GM10248 (cell line): Measurements from ENCODE around the gene PXK.
A peak's percentile ranks its signal among the peaks of the same experiment; 100 is the strongest.

ENCODE experiments used
- CTCF ChIA-PET: fragments of 300-600 bp; sonication (Branson Sonifier 250); formaldehyde crosslinking; extraction: SDS; loops from one replicate; lab custom pipeline; 2021; ENCODE audit warnings: antibody characterized with exemption; lab: Yijun Ruan, JAX
- POLR2A ChIA-PET: fragments of 350-650 bp; sonication (Branson Sonifier 250); formaldehyde crosslinking; extraction: SDS; loops from one replicate; lab custom pipeline; 2020; ENCODE audit warnings: antibody characterized with exemption; lab: Yijun Ruan, JAX
- DNase-seq: peaks from one replicate; pipeline ENCODE4 v3.0.0; 2012; ENCODE audit errors: extremely low spot score
- TF ChIP-seq, protein P1 (sequence below): IDR thresholded peaks from 2 replicates; pipeline ENCODE4 v1.5.1; 2012; ENCODE audit warnings: mild to moderate bottlenecking, low read depth; ENCODE audit errors: extremely low read depth, missing control alignments, control extremely low read depth

PXK gene

DNA sequence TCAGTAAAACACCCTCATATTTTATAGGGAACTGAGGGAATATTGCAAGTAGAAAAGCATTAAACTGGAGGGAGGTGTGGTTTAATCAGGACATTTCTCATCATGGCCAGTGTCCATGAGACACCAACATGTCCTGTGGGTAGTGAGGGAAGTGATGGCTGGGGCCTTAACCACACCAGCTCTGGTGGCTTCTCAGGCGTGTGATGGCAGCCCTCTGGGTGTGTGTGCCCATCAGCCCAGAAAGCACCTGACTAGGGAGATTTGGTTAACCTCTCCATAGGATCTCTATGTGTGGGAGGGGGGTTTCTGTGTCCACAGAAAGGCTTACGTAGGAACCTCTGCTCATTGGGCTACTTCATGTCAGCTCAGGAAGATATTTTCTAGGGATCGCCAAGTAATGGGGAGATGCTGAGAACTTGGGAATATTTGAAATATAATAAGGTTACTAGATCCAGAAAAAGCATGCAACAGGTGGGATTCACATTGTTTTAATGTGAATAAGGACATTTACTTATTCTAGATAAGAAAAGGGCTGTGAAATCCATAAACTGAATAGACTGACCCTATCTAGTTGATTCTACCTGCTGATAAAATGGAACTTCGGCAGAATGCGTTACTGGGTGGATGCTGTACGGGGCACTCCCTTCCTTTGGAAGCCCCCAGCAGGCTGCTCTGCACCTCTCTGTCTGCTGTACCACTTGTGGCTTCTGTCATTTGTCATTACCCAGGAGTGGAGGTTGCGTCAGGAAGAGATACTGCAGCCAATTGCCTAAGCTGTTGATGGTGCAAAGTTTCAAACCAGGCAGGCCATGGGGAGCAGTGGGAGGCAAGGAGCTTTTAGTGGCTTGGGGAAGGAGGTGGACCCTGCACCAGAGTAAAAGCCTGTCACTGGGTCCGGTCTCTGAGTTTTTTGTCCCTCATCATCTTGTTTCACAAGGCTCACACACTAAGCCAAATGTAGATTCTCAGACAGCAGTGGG, 79.4 kb downstream of the PXK start:
- ChIA-PET CTCF (interaction anchor here (0.7 to 3.8 kb wide), 15 partner anchors 8 to 226 kb away, joined by 3 to 22 read pairs (median 4); partner anchors contain the start of genes HTD2 and RPP14), POLR2A (no interaction called here)
- TF ChIP-seq, protein P1, sequence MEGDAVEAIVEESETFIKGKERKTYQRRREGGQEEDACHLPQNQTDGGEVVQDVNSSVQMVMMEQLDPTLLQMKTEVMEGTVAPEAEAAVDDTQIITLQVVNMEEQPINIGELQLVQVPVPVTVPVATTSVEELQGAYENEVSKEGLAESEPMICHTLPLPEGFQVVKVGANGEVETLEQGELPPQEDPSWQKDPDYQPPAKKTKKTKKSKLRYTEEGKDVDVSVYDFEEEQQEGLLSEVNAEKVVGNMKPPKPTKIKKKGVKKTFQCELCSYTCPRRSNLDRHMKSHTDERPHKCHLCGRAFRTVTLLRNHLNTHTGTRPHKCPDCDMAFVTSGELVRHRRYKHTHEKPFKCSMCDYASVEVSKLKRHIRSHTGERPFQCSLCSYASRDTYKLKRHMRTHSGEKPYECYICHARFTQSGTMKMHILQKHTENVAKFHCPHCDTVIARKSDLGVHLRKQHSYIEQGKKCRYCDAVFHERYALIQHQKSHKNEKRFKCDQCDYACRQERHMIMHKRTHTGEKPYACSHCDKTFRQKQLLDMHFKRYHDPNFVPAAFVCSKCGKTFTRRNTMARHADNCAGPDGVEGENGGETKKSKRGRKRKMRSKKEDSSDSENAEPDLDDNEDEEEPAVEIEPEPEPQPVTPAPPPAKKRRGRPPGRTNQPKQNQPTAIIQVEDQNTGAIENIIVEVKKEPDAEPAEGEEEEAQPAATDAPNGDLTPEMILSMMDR: no peak
- DNase-seq: no peak

DNA sequence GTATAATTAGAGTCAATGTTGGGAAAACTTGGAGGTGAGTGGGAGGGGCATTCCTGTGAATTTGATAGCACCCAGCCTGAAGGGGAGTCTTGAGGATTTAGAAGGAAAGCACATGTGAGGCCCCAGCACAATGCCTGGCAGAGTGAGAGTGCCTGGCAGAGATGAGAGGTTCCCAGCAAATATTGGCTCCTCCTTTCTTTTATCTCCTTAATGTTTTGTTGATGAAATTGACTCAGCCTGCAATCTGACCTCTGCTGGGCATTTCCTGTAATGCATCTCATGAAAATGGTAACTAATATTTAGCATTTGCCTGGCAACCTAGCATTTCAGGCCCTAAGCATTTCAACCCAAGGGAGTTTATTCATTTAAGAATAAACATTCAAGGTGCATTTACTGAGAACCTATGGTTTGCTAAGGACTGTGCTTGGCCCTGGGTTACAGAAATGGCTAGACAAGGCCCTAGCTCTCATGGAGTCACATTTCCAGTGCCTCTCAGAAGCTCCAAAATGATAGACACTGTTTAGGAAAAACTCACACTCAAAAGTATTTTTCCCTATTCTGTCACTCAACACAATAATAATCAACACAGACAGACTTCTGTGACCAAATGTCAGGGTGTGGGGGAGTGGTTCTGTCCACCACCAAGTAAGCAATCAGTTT, 82.0 kb downstream of the PXK start:
- DNase-seq: peak; percentile 54
- POLR2A ChIA-PET: no interaction called here
- CTCF ChIA-PET: interaction anchor here (0.6 to 3.7 kb wide), 33 partner anchors 8 to 247 kb away, joined by 3 to 37 read pairs (median 4); partner anchors contain the start of genes HTD2 and RPP14
- TF ChIP-seq, protein P1: peak; percentile 65

DNA sequence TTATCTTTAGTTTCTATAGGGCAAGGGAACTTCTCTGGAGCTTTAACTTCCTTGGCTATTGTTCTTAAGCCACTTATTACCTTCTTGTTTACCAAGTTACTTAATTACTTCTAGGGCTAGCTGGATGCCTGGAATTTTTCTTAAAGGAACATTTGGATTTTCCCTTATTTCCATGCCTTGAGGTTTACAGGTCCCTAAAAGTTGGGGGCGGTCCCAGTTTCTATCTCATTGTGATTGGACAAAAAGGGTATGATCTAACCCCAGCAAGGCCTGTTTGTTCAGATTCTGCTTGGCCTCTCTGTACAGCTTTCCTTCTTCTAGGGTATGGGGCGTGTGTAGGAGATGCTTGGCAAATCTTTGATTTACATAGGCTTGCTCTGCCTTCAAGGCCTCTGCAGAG, 83.5 kb downstream of the PXK start:
- CTCF ChIA-PET: interaction anchor here (0.7 to 3.7 kb wide), 22 partner anchors 9 to 228 kb away, joined by 3 to 37 read pairs (median 6); partner anchors contain the start of genes HTD2 and RPP14
- TF ChIP-seq, protein P1: no peak
- POLR2A ChIA-PET: no interaction called here
- DNase-seq: no peak

DNA sequence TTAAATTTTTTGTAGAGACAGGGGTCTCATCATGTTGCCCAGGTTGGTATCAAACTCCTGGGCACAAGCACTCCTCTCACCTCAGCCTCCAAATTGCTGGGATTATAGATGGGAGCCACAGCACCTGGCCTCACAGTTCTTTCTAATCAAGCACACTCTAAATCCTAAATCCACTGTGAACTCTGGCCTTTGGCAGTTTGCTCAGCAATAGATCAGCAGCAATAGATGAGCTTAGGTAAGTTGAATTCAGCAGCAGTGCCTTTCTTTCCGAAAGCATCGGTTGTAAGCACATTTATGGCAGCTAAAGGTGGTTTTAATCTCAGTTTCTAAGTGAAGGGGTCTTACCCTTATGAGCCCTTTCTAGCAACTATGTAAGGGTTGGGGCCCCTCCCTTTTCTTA, 84.4 kb downstream of the PXK start:
- DNase-seq: no peak
- ChIA-PET CTCF (interaction anchor here (0.8 to 3.7 kb wide), 8 partner anchors 9 to 109 kb away, joined by 3 to 37 read pairs (median 4); partner anchors contain the start of genes HTD2 and RPP14), POLR2A (no interaction called here)
- TF ChIP-seq, protein P1: no peak

DNA sequence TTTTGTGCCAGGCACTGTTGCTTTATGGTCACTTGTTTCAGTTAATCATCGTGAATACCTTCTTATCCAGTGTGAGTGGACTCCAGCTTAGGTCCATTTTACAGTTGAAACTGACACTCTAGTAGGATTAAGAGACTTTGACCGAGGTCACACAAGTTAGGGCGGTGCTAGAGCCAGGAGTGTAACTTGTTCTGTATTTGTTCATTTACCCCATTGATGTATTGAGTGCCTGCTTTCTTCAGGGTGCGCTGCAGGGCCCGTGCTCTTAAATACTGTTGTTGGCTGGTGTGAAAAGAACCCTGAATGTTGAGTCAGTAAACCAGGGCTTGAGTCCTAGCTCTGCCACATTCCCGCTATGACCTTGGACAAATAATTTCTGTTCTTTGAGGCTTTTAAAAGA, 85.5 kb downstream of the PXK start:
- TF ChIP-seq, protein P1: no peak
- DNase-seq: no peak
- POLR2A ChIA-PET: no interaction called here
- CTCF ChIA-PET: interaction anchor here (1.4 to 2.5 kb wide), 4 partner anchors 9 to 85 kb away, joined by 3 to 7 read pairs (median 4); partner anchors contain the start of gene PXK
